Activated CD8-positive, alpha-beta memory T cell treated with anti-CD3 and anti-CD28 coated beads for 36 hours (primary cell): ENCODE measurements around the gene USP36. TPM values are rescaled to one million over a fixed set of nuclear protein-coding genes. Genes with fewer than 3 reads are reported as not detected.

ENCODE experiments used
- CTCF ChIA-PET: fragments of 350-600 bp; sonication (Branson Sonifier 250); formaldehyde crosslinking; loops from one replicate; lab custom pipeline; 2021; ENCODE audit warnings: antibody characterized with exemption; lab: Charles Lee
- POLR2A ChIA-PET: fragments of 350-600 bp; sonication (Branson Sonifier 250); formaldehyde crosslinking; loops from one replicate; lab custom pipeline; 2021; ENCODE audit warnings: antibody characterized with exemption; lab: Charles Lee
- total RNA-seq, 2 experiments: library from RNA; stranded (reverse); gene quantifications; one replicate each; pipeline ENCODE4 v1.2.3, GENCODE V29; 2021

The USP36 gene
- total RNA-seq, 2 experiments from 2014 or later: 112 to 120 TPM

DNA sequence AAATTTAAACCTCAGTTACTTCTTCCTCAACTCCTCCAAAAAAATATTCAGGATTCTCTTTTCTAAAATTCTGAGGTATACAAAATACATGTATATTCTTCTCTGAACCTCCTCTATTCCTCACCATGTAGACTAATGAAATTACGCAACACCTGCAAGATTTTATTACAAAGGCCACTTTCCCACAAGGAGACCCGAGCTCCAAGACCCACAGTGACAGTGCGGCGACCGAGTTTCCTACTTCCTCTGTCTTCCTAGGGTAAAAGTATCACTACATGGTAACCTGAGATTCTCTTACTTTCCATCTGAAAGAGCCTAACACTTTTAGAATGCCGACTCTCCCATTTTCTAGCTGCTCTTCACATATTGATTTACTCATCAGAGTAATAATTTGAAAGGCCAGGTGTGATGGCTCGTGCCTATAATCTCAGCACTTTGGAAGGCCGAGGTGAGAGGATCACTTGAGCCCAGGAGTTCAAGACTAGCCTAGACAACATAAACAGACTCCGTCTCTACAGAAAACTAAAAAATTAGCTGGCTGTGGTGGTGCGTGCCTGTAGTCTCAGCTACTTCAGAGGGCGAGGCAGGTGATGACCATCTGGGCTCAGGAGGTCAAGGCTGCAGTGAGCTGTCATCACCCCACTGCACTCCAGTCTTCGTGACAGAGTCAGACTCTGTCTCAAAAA, 94.2 kb downstream of the USP36 start:
- POLR2A ChIA-PET: interaction anchor here (0.7 to 2.6 kb wide), 3 partner anchors 34 to 141 kb away, joined by 4 to 15 read pairs (median 8); partner anchors contain the start of gene CYTH1
- CTCF ChIA-PET: interaction anchor here (0.6 to 1.6 kb wide), 6 partner anchors 9 to 1472 kb away, joined by 3 to 6 read pairs (median 4); no protein-coding TSS in a partner anchor

Other genes with a start within 250 kb of the USP36 start
- gene CYTH1, start 58.5 kb downstream of the USP36 start, total RNA-seq: 10 to 100 TPM; 92.1 to 96.7 TPM
- gene CEP295NL, start 62.4 kb upstream of the USP36 start, total RNA-seq: not detected
- under 1 TPM; 0.42 to 0.55 TPM for gene TIMP2, start 84.6 kb upstream of the USP36 start, total RNA-seq
- gene LGALS3BP, start 139.1 kb upstream of the USP36 start, total RNA-seq: 10 to 100 TPM in 1 of 2 experiments, 1 to 10 TPM in 1; 9.7 to 12.8 TPM
- gene CANT1, start 168.9 kb upstream of the USP36 start, total RNA-seq: 10 to 100 TPM; 41.6 to 53.1 TPM
- under 1 TPM; 0.08 to 0.19 TPM for gene C1QTNF1, start 183.4 kb upstream of the USP36 start, total RNA-seq
- 10 to 100 TPM; 31.3 to 33.9 TPM for gene ENGASE, start 234.0 kb upstream of the USP36 start, total RNA-seq